ENCODE measurements around the gene GPR61.

GPR61 gene

DNA sequence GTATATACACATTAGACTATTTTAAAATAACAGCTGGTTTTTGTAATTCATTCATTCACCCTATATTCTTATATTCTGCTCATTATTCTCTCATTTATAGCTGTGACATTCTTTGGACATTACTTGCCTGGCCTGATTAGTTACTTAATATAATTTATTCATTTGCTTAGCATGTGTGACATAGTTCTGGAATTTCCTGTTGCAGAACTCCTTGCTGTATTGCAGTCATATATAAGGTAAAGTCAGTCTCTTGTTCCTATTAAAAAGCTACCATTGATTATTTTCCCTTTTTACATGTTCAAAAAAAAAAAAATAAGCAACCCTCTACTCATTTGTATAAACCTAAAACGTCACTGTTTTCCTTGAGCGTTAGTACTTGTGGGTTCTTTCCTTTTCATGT lies 55.9 kb downstream of the GPR61 start:
- Histone ChIP-seq H3K27me3 (ENCODE audit: control insufficient read depth in 2 of 2, insufficient read depth in 2 of 2, low read length in 2 of 2) (no peaks in the 10 kb centered on the region), H3K36me3 (ENCODE audit: control insufficient read depth in 2 of 2, insufficient read depth in 2 of 2, low read length in 2 of 2) (peaks cover 36 to 39% of the 10 kb centered on the region in 2 donors), H3K27ac (ENCODE audit: low read depth in 2 of 2, low read length in 2 of 2) (no peak overlapping the region), H3K9me3 (ENCODE audit: control insufficient read depth in 2 of 2, low read length in 2 of 2) (no peaks in the 10 kb centered on the region), H3K4me1 (ENCODE audit: control insufficient read depth in 2 of 2, insufficient read depth in 2 of 2, low read length in 2 of 2) (no peaks in the 10 kb centered on the region), H3K4me3 (ENCODE audit: low read length in 2 of 2) (no peak overlapping the region), H3K9ac (ENCODE audit: low read depth in 1 of 2, low read length in 2 of 2) (no peak overlapping the region)

Measured in mucosa of rectum (tissue), 2 donors.